ENCODE data around the gene DNAJB6. TPM values are rescaled to one million over a fixed set of nuclear protein-coding genes. Genes with fewer than 3 reads are reported as not detected.

DNAJB6 gene
- total and polyA plus RNA-seq, 2 experiments from 2014 or later = 139 to 187 TPM

GRCh38 chr7:157379493-157379892 lies 42.7 kb downstream of the DNAJB6 start:
- no peak overlapping the region for H3K9ac ChIP-seq
- no peaks in the 10 kb centered on the region for H3K9me3 ChIP-seq (ENCODE audit: low read depth)
- H3K4me2 ChIP-seq (ENCODE audit: unreplicated experiment) = no peak overlapping the region
- H3K4me1 ChIP-seq (ENCODE audit: insufficient read depth) = no peaks in the 10 kb centered on the region
- in situ Hi-C loops (cut with MboI) = no loop called here
- no peaks in the 10 kb centered on the region for H3K9me2 ChIP-seq (ENCODE audit: insufficient read depth)
- H3F3A ChIP-seq (ENCODE audit: insufficient read depth) = peaks cover 3% of the 10 kb centered on the region; the same call in 1 of the 2 replicates
- H4K20me1 ChIP-seq (ENCODE audit: insufficient read depth) = peaks cover 19% of the 10 kb centered on the region
- peaks cover 100% of the 10 kb centered on the region for H3K79me2 ChIP-seq (ENCODE audit: insufficient read depth)
- H3K4me3 ChIP-seq = no peak overlapping the region
- H3K27me3 ChIP-seq (replicated peaks; ENCODE audit: insufficient read depth) = no peaks in the 10 kb centered on the region
- no peak overlapping the region for H3K27ac ChIP-seq
- 83 to 100% methylated on average over 1 of the region's 1 CpG for WGBS, 2 experiments (ENCODE audit: low coverage in 1 of 2, low lambda C conversion rate in 2 of 2, missing lambda C conversion rate in 2 of 2)
- no peak for TF ChIP-seq EZH2 (IDR thresholded peaks at IDR 0.05; ENCODE audit: insufficient read depth, poor library complexity, severe bottlenecking)
- no peak for TF ChIP-seq EZH2phosphoT487 (IDR thresholded peaks at IDR 0.05; ENCODE audit: insufficient read depth, low read depth)
- H3K36me3 ChIP-seq (ENCODE audit: low read depth) = peaks cover 36% of the 10 kb centered on the region
- no peak for DNase-seq
- H2AFZ ChIP-seq = no peak overlapping the region

GRCh38 chr7:157380416-157380815 lies 43.6 kb downstream of the DNAJB6 start:
- DNase-seq = no peak
- no peak overlapping the region for H3K9ac ChIP-seq
- H3K79me2 ChIP-seq (ENCODE audit: insufficient read depth) = peaks cover 100% of the 10 kb centered on the region
- H3K4me3 ChIP-seq = no peak overlapping the region
- no peak overlapping the region for H3K27ac ChIP-seq
- no peak overlapping the region for H2AFZ ChIP-seq
- no peak overlapping the region for H3K4me2 ChIP-seq (ENCODE audit: unreplicated experiment)
- in situ Hi-C loops (cut with MboI) = loop anchor here (10.0 kb wide), 1 partner anchor 56 kb away; no protein-coding TSS in a partner anchor
- peaks cover 11% of the 10 kb centered on the region for H4K20me1 ChIP-seq (ENCODE audit: insufficient read depth)
- no peaks in the 10 kb centered on the region for H3K27me3 ChIP-seq (replicated peaks; ENCODE audit: insufficient read depth)
- no peaks in the 10 kb centered on the region for H3K9me3 ChIP-seq (ENCODE audit: low read depth)
- no peaks in the 10 kb centered on the region for H3K4me1 ChIP-seq (ENCODE audit: insufficient read depth)
- peaks cover 46% of the 10 kb centered on the region for H3K36me3 ChIP-seq (ENCODE audit: low read depth)
- 82% methylated on average over 7 of the region's 7 CpGs for WGBS, 2 experiments (ENCODE audit: low coverage in 1 of 2, low lambda C conversion rate in 2 of 2, missing lambda C conversion rate in 2 of 2)
- H3F3A ChIP-seq (ENCODE audit: insufficient read depth) = peaks cover 11% of the 10 kb centered on the region
- TF ChIP-seq EZH2phosphoT487 (IDR thresholded peaks at IDR 0.05; ENCODE audit: insufficient read depth, low read depth) = no peak
- TF ChIP-seq EZH2 (IDR thresholded peaks at IDR 0.05; ENCODE audit: insufficient read depth, poor library complexity, severe bottlenecking) = no peak
- H3K9me2 ChIP-seq (ENCODE audit: insufficient read depth) = no peaks in the 10 kb centered on the region

DNA sequence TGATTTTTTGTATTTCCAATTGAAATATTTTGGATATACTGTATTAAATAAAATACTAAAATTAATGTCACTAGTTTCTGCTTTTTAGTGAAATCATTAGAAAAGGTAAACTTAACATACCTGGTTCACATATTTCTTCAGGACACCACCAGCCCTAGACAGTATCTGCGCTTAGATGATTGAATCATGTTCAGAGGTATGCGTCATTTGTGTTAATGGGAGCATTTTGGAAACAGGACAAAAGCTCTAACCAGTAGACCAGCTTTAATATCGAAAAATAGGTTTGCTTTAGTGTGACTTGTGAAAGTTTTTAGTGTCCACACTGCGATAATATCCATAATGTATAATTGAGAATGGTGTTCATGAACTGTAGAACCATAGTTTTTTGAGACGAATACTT lies 47.1 kb downstream of the DNAJB6 start:
- no peak for TF ChIP-seq EZH2phosphoT487 (IDR thresholded peaks at IDR 0.05; ENCODE audit: insufficient read depth, low read depth)
- TF ChIP-seq EZH2 (IDR thresholded peaks at IDR 0.05; ENCODE audit: insufficient read depth, poor library complexity, severe bottlenecking) = no peak
- Histone ChIP-seq H3K27ac (no peak overlapping the region), H3K4me3 (no peak overlapping the region), H3K9me2 (ENCODE audit: insufficient read depth) (no peaks in the 10 kb centered on the region), H3F3A (ENCODE audit: insufficient read depth) (peaks cover 22% of the 10 kb centered on the region), H3K4me1 (ENCODE audit: insufficient read depth) (peaks cover 10% of the 10 kb centered on the region; the same call in 1 of the 2 replicates), H3K9me3 (ENCODE audit: low read depth) (no peaks in the 10 kb centered on the region), H3K27me3 (replicated peaks; ENCODE audit: insufficient read depth) (no peaks in the 10 kb centered on the region), H3K79me2 (ENCODE audit: insufficient read depth) (peaks cover 95% of the 10 kb centered on the region), H2AFZ (no peak overlapping the region), H4K20me1 (ENCODE audit: insufficient read depth) (no peaks in the 10 kb centered on the region; the same call in 1 of the 2 replicates), H3K9ac (no peak overlapping the region), H3K36me3 (ENCODE audit: low read depth) (peaks cover 57% of the 10 kb centered on the region), H3K4me2 (ENCODE audit: unreplicated experiment) (no peak overlapping the region)
- DNase-seq = no peak
- in situ Hi-C loops (cut with MboI) = loop anchor here (10.0 kb wide), 1 partner anchor 59 kb away; no protein-coding TSS in a partner anchor
- whole genome bisulfite sequencing, 2 experiments (ENCODE audit: low coverage in 1 of 2, low lambda C conversion rate in 2 of 2, missing lambda C conversion rate in 2 of 2) = 98% methylated on average over 5 of the region's 5 CpGs

DNA sequence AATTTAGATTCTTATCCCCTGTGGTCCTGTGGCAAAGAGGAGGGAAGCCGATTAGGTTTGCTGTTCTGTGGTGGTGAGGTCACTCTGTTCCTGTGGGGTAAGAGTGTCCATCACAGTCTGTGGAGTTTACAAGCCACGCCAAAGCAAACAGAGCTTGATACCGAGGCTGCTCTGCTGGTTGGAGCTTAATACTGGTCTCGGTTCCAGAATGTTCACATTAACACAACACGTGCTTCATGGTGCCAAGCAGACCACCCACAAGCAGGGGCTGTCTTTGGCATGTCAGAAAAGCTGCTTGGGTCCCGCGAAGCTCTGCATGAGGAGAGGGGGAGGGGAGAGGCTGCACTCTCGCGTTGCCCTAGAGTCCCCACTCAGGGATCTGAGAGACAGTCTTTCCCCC lies 47.5 kb downstream of the DNAJB6 start:
- TF ChIP-seq EZH2phosphoT487 (IDR thresholded peaks at IDR 0.05; ENCODE audit: insufficient read depth, low read depth) = no peak
- no peak for TF ChIP-seq EZH2 (IDR thresholded peaks at IDR 0.05; ENCODE audit: insufficient read depth, poor library complexity, severe bottlenecking)
- Histone ChIP-seq H3F3A (ENCODE audit: insufficient read depth) (peaks cover 22% of the 10 kb centered on the region), H3K9ac (no peak overlapping the region), H3K79me2 (ENCODE audit: insufficient read depth) (peaks cover 95% of the 10 kb centered on the region), H3K9me3 (ENCODE audit: low read depth) (no peaks in the 10 kb centered on the region), H3K36me3 (ENCODE audit: low read depth) (peaks cover 57% of the 10 kb centered on the region), H3K9me2 (ENCODE audit: insufficient read depth) (no peaks in the 10 kb centered on the region), H4K20me1 (ENCODE audit: insufficient read depth) (no peaks in the 10 kb centered on the region; the same call in 1 of the 2 replicates), H2AFZ (no peak overlapping the region), H3K27me3 (replicated peaks; ENCODE audit: insufficient read depth) (no peaks in the 10 kb centered on the region), H3K4me2 (ENCODE audit: unreplicated experiment) (no peak overlapping the region), H3K27ac (no peak overlapping the region), H3K4me3 (no peak overlapping the region), H3K4me1 (ENCODE audit: insufficient read depth) (peaks cover 10% of the 10 kb centered on the region; the same call in 1 of the 2 replicates)
- 52 to 53% methylated on average over 9 of the region's 9 CpGs for WGBS, 2 experiments (ENCODE audit: low coverage in 1 of 2, low lambda C conversion rate in 2 of 2, missing lambda C conversion rate in 2 of 2)
- in situ Hi-C loops (cut with MboI) = loop anchor here (10.0 kb wide), 1 partner anchor 60 kb away; no protein-coding TSS in a partner anchor
- no peak for DNase-seq
